ENCODE measurements around the gene LPIN3.

- no peak for TF ChIP-seq CTCF (IDR thresholded peaks at IDR 0.05; ENCODE audit: low read depth, low read length)
- no peak for TF ChIP-seq EZH2phosphoT487 (IDR thresholded peaks at IDR 0.05; ENCODE audit: low read depth)
Measured at GRCh38 chr20:41299899-41300298, 40.7 kb upstream of the LPIN3 start.
